Limb (tissue), 2 donors: ENCODE measurements around the gene MAD1L1.
"Not testable (repeated sequence)": the region's sequence is repeated elsewhere in the genome, so short reads cannot be mapped to it uniquely, and the experiment has no call there.

Experiments used
- DNase-seq, 2 donors: peaks; one replicate each; pipeline ENCODE4 v3.0.0-alpha.2; 2016; ENCODE audit errors: extremely low spot score in 2 of 2

The MAD1L1 gene

DNA sequence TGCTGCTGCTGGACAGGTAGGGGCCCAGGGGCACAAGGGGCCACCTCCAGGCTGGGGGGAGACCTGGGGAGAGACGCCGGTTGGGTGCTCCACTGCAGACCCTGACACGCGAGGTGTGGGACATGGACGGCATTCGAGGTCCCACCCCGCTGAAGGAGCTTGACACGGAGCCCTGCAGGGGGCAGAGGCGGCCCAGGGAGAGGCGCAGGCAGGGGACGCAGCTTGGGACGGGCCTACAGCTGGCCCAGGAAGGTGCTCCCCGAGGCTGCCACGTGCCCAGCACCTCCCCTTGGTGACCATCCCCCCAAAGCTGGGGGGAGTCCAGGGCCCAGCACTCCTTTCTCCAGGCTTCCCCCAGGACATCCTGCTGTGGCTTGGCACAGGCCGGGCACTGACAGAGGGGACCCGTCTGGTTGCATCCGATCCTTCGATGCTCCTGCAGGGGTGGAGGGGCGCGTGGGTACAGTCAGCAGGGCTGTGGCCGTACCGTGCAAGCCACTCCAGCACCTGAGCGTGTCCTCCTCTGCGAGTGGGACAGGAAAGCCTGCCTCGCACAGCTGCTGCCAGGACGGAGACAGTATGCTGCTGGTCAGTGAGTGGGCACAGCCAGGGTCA lies 388.3 kb downstream of the MAD1L1 start:
- DNase-seq: peak in 1 of 2 donors; percentile 36

DNA sequence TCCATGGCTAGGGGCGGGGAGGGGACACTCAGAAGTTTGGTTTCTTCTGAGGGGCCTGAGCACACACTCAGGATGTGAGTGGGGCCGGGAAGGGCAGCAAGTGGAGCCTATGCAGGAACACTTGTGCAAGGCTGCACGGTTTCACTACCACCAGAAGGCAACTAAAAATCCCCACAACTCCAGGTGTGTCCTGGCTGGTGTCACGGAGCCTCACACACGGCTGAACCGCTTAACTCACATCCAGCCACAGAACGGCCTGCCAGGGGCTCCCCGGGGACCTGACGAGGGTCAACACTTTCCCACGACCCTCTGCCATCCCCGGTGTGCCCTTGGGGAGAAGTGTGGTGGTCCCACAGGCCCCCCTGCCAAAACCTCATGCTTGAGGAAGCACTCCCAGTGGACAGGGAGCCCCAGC lies 388.8 kb downstream of the MAD1L1 start:
- peak in 1 of 2 donors; percentile 32 for DNase-seq

DNA sequence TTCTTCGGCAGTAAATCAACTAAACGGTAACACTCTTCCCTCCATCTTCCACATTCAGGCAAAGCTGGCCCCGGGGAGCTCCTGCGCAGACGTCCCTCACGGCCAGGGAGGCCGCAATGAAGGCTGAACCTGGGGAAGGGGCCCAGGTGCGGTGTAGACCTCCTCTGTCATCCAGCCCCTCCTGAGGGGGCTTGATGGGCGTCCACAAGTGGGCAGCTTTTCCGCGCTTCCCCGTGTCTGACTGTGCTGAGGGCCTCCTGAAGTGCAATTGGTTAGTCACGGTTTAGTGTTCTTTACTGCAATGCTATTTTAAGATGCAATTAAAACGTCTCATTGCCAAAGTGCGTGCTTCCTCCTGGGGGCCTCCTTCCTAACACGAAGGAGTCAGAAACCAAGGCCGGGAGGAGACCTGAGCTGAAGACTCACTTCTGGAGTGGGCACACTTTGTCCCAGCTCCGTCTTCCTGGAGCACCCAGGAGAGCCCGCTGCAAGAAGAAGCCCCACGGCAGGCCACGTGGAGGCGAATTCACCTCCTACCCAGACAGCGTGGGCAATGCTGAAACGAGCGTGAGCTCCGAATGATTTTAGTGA lies 389.4 kb downstream of the MAD1L1 start:
- peak; percentile 43 to 55 for DNase-seq

DNA sequence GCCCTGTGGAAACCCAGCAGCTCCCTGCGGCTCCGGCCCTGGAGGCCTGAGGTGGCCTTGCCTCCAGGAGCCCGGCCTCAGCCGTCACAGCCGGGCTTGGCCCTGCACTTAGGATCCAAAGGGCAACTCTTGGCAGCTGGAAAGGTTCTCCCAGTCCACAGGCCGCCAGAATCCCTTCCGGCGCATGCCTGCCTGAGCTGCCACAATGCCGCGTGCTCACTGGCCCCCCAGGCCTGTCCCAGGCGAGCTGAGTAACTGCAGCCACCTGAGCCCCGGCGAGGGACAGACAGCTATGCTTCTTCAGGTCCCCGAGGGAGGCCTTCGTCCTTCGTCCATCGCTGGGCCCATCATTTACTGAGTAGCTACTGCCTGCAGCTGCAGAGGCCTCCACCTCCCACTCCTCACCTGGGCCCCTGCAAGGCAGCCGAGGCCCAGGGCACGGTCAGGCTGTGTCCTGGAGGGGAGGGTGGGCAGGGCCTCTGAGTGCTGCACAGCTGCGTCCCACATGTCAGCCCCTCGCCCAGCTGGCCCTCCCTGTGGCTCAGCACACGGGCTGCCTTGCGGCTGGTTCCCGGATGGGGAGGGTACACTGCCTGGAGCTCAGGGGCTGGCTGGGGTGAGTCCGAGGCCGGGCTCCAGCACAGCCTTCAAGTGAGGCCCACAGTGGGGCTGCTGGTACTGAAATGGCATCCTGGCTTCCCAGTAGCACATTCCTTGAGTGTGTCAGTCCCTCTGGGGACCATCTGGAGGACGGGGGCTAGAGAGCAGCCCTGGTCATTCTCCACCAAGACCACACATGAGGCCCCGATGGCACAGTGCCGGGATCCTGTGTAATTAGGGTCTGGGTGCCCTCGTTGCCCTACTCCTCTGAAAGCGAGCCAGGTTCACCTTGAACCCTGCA lies 390.2 kb downstream of the MAD1L1 start:
- peak; percentile 55 to 74 for DNase-seq

DNA sequence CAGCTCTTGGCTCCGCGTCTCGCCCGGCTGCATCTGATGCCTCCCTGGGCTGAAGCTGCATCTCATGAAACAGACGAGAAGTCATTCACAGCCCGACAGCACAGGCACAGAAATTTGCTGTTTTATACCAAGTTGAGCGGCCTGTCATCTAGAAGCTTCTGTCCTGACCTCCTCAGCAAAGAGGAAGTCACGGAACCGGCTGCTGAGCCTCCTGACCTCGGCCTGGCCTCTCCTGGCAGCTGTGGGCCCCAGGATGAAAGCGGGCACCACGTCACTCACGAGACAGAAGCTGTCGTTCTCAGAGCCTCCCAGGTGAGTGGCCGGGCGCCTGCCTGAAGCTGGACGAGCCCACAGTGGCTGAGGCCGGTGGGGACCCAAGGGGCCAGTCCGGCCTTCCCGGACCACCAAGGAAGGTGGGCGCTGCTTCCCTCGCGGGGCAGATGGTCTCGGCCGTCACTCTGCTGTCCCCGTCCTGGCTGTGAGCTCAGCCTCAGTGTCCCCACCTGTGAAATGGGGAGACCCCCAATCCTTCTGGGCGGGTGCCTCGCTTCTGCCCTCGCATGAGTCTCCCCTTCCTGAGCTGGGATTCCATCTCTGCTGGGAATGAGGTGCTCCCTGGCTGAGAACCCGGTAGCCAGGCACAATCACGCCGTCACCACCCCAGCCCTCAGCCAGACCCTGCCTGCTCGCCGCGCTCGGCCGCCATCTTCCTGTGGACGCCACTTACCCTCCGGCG lies 391.3 kb downstream of the MAD1L1 start:
- DNase-seq: peak in 1 of 2 donors; percentile 31

GRCh38 chr7:1840744-1841143 lies 392.0 kb downstream of the MAD1L1 start:
- DNase-seq: peak in 1 of 2 donors; percentile 18

DNA sequence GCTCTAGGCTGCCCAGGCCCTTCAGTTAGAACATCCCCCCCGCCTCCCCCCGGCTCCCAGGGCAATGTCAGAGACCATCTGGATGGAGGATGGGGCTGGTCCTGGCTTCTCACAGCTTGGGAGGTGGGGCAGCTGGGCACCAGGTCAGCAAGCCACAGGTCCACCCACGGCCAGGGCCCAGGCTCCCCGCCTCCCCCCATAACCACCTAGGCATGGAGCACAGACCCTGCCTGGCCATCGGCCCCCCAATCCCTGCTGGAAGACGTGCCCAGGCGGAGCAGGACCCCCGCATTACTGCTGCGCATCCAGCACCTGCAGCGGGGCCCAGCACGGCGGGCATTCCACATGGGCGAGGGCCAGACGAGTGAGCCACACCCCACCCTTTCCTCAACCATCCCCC lies 393.0 kb downstream of the MAD1L1 start:
- peak in 1 of 2 donors; percentile 20 for DNase-seq

DNA sequence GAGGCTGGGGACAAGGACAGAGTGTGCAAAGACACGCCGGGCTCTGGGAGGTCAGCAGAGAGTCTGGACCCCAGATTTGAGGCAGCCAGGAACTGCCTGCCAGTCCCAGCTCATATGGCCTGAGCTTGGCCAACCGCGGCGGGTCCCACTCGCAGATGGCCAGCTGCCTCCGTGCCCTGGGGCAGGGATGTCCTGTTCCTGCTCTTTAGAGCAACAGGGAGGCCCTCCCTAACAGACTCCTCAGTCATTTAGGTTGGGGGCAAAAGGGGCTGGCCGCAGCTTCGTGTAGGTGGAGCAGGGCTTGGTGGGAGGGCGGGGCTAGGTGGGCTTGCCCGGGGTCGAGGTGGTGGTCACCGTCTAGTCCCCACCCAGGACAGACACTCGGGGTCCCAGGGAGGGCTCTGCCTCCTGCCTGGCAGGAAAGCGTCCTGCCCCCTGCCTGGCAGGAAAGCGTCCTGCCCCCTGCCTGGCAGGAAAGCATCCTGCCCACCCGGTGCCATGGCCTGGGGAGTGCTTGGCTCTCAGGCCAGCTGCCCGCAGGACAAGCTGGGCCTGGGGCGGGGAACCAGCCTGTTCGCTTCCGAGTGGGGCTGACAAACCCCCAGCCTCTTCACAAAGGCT lies 393.7 kb downstream of the MAD1L1 start:
- DNase-seq: peak in 1 of 2 donors; percentile 16

DNA sequence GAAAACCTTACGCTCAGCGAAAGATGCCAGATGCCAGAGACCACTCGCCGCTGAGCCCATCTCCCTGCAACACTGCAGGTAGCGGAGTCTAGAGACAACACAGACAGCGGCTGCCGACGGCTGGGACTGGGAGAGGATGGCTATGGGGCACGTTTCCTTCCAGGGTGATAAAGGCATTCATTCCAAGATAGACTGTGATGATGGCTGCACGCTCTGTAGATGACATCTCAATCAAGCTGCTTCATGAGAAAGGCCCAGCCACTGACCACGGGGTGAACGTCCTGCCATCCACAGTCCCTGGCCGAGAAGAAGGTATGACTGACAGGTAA lies 394.2 kb downstream of the MAD1L1 start:
- peak in 1 of 2 donors; percentile 29 for DNase-seq

DNA sequence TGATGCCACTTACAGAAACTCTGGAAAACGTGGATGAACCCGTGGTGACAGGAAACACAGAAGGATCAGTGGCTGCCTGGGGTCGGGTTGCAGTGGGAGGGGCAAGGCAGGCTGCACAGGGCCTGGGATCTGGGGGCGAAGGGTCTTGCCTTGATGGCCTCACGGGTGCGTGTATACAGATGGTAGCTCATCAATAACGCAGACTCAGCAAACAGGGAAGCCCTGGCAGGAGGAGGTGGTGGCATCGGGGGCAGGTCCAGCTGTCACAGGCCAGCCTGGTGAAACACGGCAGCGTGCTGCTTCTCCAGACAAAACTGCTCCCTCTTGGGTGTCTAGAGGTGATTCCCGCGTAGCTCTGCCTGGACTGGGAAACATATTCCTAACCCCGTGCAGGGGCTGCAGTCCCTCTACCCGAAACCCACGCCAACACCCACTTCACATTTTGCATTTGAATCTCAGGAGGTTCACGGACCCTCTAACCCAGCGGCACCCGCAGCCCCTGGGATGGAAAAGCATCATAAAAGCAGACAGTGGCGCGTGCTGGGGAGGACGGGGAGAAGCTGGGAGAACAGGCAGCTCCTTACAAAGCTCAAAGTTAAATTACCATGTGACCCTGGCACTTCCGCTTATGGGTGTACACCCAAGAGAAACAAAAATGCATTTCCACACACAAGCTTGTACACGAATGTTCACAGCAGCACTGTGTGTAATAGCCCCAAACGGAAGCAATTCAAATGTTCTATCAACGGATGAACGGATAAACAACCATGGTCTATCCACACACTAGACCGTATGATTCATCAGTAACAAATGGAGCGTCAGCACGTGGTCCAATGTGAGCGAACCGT lies 394.8 kb downstream of the MAD1L1 start:
- DNase-seq: peak in 1 of 2 donors; percentile 23

GRCh38 chr7:1831933-1832535 lies 400.7 kb downstream of the MAD1L1 start:
- not testable (repeated sequence) for DNase-seq

DNA sequence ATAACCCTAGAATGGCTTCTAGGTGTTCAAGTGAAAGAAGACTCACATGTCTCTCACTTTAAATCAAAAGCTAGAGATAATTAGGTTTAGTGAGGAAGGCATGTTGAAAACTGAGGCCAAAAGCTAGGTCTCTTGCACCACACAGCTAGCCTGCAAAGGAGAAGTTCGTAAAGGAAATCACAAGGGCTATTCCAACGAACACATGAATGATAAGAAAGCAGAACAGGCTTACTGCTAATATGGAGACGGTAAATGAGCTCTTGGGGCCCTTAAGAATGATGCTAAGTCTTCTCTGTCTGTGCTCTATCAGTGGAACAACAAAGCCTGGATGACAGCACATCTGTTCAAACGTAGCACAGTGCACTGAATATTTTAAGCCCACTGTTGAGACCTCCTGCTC lies 401.3 kb downstream of the MAD1L1 start:
- DNase-seq: not testable (repeated sequence)

- not testable (repeated sequence) for DNase-seq
Observed at GRCh38 chr7:1829668-1830067, 403.1 kb downstream of the MAD1L1 start.

DNA sequence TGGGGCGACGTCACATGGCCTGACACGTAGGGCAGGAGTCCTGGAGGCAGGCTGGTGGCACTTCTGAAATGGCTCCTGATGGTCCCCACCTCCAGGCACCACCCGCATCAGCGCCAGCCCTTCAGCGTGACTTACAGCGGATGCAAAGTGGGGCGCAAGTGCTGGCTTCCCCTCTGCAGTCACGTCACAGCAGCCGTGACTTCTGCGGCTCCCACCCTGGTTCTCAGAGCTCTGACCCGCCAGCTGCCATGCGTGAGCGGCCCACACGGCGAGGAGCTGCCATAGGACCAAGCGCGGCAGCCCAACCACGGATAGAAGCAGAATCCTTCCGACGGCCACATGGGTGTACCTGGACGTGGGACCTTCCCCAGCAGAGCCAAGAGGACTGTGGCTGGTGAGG lies 403.6 kb downstream of the MAD1L1 start:
- DNase-seq: no peak

DNA sequence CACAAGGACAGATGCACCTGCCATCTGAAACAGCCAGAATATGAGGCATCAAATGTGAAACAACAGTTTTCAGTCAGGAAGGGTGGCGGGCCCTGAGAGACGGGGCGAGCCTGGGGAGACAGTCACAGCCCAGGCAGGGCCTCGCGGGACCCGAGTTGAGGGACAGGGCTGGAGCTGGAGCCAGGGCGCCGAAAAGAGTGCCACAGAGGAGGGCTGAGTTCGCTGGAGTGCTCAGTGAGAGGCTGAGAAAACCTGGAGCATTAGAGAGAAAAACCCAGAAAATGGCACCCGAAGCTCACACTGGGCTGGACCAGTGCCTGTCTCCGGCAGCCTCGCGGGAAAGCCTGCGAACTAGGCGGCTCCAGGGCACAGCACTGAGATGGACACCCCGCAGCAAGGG lies 404.6 kb downstream of the MAD1L1 start:
- DNase-seq: not testable (repeated sequence)

- not testable (repeated sequence) for DNase-seq
Observed at GRCh38 chr7:1827521-1827981, 405.2 kb downstream of the MAD1L1 start.

DNA sequence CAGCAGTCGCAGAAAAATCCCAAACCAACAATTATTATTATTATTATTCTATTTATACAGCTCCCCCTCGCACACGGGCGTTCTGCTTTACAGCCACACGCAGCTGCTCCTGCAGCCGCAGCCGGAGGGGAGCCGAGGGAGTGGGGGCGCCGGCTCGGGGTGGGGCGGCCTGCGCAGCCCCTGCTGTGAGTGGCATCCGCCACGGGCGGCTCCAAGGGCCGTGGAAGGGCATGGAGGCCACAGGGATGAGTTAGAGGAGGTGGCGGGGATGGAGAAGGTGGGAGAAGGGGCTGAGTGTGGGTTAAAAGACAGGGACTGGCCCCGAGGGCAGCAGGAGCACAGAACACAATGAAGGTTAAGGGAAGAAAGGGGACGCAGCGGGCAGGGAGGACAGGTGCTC lies 405.8 kb downstream of the MAD1L1 start:
- not testable (repeated sequence) for DNase-seq

DNA sequence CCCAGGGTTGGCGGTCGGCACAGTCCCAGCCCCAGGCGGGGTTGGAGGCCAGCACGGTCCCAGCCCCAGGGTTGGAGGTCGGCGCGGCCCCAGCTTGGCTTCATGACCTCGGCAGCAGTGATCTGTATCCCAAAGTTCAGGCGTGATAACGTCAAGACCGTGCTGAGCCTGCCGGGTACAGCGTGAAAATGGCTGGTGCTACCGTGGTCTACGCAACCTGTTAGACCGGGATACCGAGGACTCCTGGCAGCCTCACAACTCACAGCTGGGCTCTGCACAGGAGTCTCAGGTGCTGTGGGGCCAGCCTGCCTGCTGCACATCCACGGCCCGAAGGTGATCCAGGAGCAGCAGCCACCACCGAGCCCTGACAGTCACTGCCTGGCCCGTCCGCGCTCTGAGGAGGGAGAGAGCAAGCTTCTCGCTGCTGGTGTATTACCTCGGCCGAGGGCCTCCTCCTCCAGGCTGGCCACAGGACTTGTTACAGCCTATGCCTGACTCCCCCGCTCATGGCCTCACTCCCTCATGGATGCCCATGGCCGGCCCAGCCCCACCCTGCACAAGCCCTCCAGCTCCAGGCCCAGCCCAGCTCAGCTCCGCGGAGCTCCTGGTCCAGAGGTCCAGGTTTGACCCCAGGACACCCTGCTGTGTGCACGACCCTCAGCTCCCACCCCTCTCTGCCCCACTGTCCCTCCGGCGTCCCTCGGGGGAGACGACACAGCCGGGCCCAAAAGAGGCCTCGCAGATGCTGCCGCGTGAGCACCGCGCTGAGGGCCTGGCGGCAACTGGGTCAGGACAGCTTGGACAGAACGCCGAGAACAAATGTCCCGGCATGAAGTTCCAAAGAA lies 406.6 kb downstream of the MAD1L1 start:
- DNase-seq: no peak

DNA sequence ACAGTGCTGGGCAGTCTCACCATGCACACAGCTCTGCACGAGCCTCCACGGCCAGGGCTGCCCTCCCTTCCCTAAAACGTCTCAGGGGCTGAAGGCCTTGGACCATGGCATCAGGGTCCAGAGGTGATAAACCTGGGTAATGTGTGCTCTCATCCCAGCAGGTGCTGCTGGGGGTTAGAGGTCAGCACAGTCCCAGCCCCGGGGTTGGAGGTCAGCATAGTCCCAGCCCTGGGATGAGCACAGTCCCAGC lies 407.2 kb downstream of the MAD1L1 start:
- DNase-seq: not testable (repeated sequence)
